Fibroblast of lung (primary cell): ENCODE data around the gene WDR48. TPM values are rescaled to one million over a fixed set of nuclear protein-coding genes. Genes with fewer than 3 reads are reported as not detected.

Experiments
- DNase-seq, 2 donors: peaks; one replicate each; pipeline versions ENCODE4 v3.0.0 to v3.0.0-alpha.2; 2010; ENCODE audit warnings: low read depth in 2 of 2
- H2AFZ ChIP-seq: 2 replicates; pipeline ENCODE4 v1.5.1; 2012; ENCODE audit warnings: low read length, control low read depth, inconsistent platforms
- H3K27ac ChIP-seq: 2 replicates; pipeline ENCODE4 v1.5.1; 2011; ENCODE audit warnings: low read length, control low read depth; ENCODE audit not compliant: insufficient read depth
- H3K27me3 ChIP-seq: 2 replicates; pipeline ENCODE4 v1.5.1; 2011; ENCODE audit warnings: mild to moderate bottlenecking, low read length; ENCODE audit not compliant: control insufficient read depth, insufficient read depth
- H3K36me3 ChIP-seq: 2 replicates; pipeline ENCODE4 v1.5.1; 2011; ENCODE audit warnings: low read length; ENCODE audit not compliant: control insufficient read depth, insufficient read depth
- H3K4me1 ChIP-seq: 2 replicates; pipeline ENCODE4 v1.5.1; 2011; ENCODE audit warnings: low read length; ENCODE audit not compliant: control insufficient read depth, insufficient read depth; ENCODE audit errors: extremely low read depth
- H3K4me2 ChIP-seq: 2 replicates; pipeline ENCODE4 v1.5.1; 2011; ENCODE audit warnings: low read length, control low read depth; ENCODE audit not compliant: insufficient read depth; ENCODE audit errors: extremely low read depth
- H3K4me3 ChIP-seq, 4 experiments: fragments of 200-600 bp in 1 of 4; sonication (generic) in 1 of 4; replicated peaks in 1 of 4; 2 replicates each; pipeline ENCODE4 v1.5.1; 2011 to 2016; ENCODE audit warnings: low read length in 4 of 4, low read depth in 3 of 4, mild to moderate bottlenecking in 3 of 4, control low read depth in 2 of 4, inconsistent platforms in 1 of 4, mixed read lengths in 1 of 4; ENCODE audit not compliant: insufficient read depth in 1 of 4; ENCODE audit errors: control extremely low read depth in 1 of 4
- H3K79me2 ChIP-seq: 2 replicates; pipeline ENCODE4 v1.5.1; 2012; ENCODE audit warnings: mild to moderate bottlenecking, low read length, inconsistent platforms; ENCODE audit not compliant: control insufficient read depth, insufficient read depth
- H3K9ac ChIP-seq: 2 replicates; pipeline ENCODE4 v1.5.1; 2011; ENCODE audit warnings: mild to moderate bottlenecking, low read length, control low read depth; ENCODE audit not compliant: insufficient read depth
- H3K9me3 ChIP-seq: 2 replicates; pipeline ENCODE4 v1.5.1; 2012; ENCODE audit warnings: low read depth, low read length; ENCODE audit not compliant: control insufficient read depth, insufficient read depth
- H4K20me1 ChIP-seq: 2 replicates; pipeline ENCODE4 v1.5.1; 2011; ENCODE audit warnings: low read length; ENCODE audit not compliant: control insufficient read depth, insufficient read depth; ENCODE audit errors: extremely low read depth
- CTCF ChIP-seq, 2 donors: IDR thresholded peaks in 1 of 2; conservative IDR thresholded peaks in 1 of 2; 1 replicate in 1 of 2; 2 replicates in 1 of 2; pipeline ENCODE4 v1.5.1; 2011 to 2012; ENCODE audit warnings: low read length in 2 of 2, control low read depth in 1 of 2, inconsistent platforms in 1 of 2, low read depth in 1 of 2, mild to moderate bottlenecking in 1 of 2
- EZH2 ChIP-seq: IDR thresholded peaks from 2 replicates; pipeline ENCODE4 v1.5.1; 2012; ENCODE audit warnings: low read length, control low read depth, mild to moderate bottlenecking; ENCODE audit errors: missing control alignments
- polyA plus RNA-seq, 2 donors: library from polyadenylated mRNA; depleted of rRNA in 1 of 2; stranded (reverse) in 1 of 2; unstranded in 1 of 2; fragments of >200 nt; gene quantifications; 2 replicates each; pipeline ENCODE4 v1.2.1, GENCODE V29; 2011 to 2012; ENCODE audit warnings: missing spikeins in 1 of 2
- total RNA-seq: library from RNA; depleted of rRNA; stranded (reverse); fragments of >200 nt; gene quantifications from 2 replicates; pipeline ENCODE4 v1.2.1, GENCODE V29; 2014

Gene WDR48
- total and polyA plus RNA-seq, 2 donors (not counting 1 experiment from before 2014, with no cell fraction given) = 35.1 to 44.9 TPM

- no peaks in the 10 kb centered on the region for H3K4me1 ChIP-seq
- H3K9me3 ChIP-seq = no peaks in the 10 kb centered on the region
- H3K4me3 ChIP-seq = no peak overlapping the region
- no peaks in the 10 kb centered on the region for H4K20me1 ChIP-seq
- H3K79me2 ChIP-seq = no peaks in the 10 kb centered on the region
- TF ChIP-seq EZH2 = no peak
- no peak for TF ChIP-seq CTCF (conservative IDR thresholded peaks at IDR 0.05 in 1 of 2, IDR thresholded peaks at IDR 0.05 in 1 of 2; ENCODE audit: low read depth in 1 of 2, low read length in 2 of 2)
- DNase-seq = no peak
- H3K36me3 ChIP-seq = peaks cover 1% of the 10 kb centered on the region
- H3K27me3 ChIP-seq = no peaks in the 10 kb centered on the region
- H3K9ac ChIP-seq = no peak overlapping the region
- H2AFZ ChIP-seq = no peak overlapping the region
- no peak overlapping the region for H3K4me2 ChIP-seq
- H3K27ac ChIP-seq = no peak overlapping the region
Measured at GRCh38 chr3:39079530-39079929, 27.7 kb downstream of the WDR48 start.

GRCh38 chr3:39080026-39080425 is 28.2 kb downstream of the WDR48 start:
- Histone ChIP-seq H3K79me2 (no peaks in the 10 kb centered on the region), H4K20me1 (no peaks in the 10 kb centered on the region), H2AFZ (no peak overlapping the region), H3K27ac (no peak overlapping the region), H3K4me1 (no peaks in the 10 kb centered on the region), H3K4me2 (no peak overlapping the region), H3K27me3 (no peaks in the 10 kb centered on the region), H3K9me3 (no peaks in the 10 kb centered on the region), H3K9ac (no peak overlapping the region), H3K36me3 (peaks cover 1% of the 10 kb centered on the region), H3K4me3 (no peak overlapping the region)
- no peak for TF ChIP-seq EZH2
- no peak for TF ChIP-seq CTCF (conservative IDR thresholded peaks at IDR 0.05 in 1 of 2, IDR thresholded peaks at IDR 0.05 in 1 of 2; ENCODE audit: low read depth in 1 of 2, low read length in 2 of 2)
- no peak for DNase-seq

GRCh38 chr3:39082666-39083313 is 31.0 kb downstream of the WDR48 start:
- Histone ChIP-seq H3K27me3 (no peaks in the 10 kb centered on the region), H3K9me3 (no peaks in the 10 kb centered on the region), H3K36me3 (peaks cover 7% of the 10 kb centered on the region), H4K20me1 (no peaks in the 10 kb centered on the region), H3K4me1 (no peaks in the 10 kb centered on the region), H3K27ac (no peak overlapping the region), H3K9ac (no peak overlapping the region), H3K4me3 (no peak overlapping the region), H3K4me2 (no peak overlapping the region), H2AFZ (no peak overlapping the region), H3K79me2 (no peaks in the 10 kb centered on the region)
- TF ChIP-seq EZH2 (no peak), CTCF (conservative IDR thresholded peaks at IDR 0.05 in 1 of 2, IDR thresholded peaks at IDR 0.05 in 1 of 2; ENCODE audit: low read depth in 1 of 2, low read length in 2 of 2) (no peak)
- DNase-seq = no peak
